GM12878 (cell line): Measurements from ENCODE around the gene ATP5ME.

Experiments used
- CHD4 ChIP-seq: fragments of 200-600 bp; sonication (generic); IDR thresholded peaks from 2 replicates; pipeline ENCODE4 v1.6.1; 2016; ENCODE audit warnings: mild to moderate bottlenecking
- ZSCAN29 ChIP-seq: fragments of 450-650 bp; IDR thresholded peaks from 2 replicates; pipeline ENCODE4 v1.6.1; 2017; ENCODE audit warnings: mild to moderate bottlenecking, moderate library complexity
- TF ChIP-seq, protein P1 (sequence below), 3 experiments: IDR thresholded peaks in 2 of 3; conservative IDR thresholded peaks in 1 of 3; 2 replicates each; pipeline ENCODE4 v1.5.1; 2011; ENCODE audit warnings: low read depth in 3 of 3, low read length in 3 of 3, mild to moderate bottlenecking in 3 of 3, control low read depth in 2 of 3, moderate library complexity in 2 of 3, inconsistent platforms in 1 of 3, mixed read lengths in 1 of 3; ENCODE audit not compliant: control insufficient read depth in 2 of 3, insufficient read depth in 1 of 3; ENCODE audit errors: extremely low read depth in 1 of 3

DNA sequence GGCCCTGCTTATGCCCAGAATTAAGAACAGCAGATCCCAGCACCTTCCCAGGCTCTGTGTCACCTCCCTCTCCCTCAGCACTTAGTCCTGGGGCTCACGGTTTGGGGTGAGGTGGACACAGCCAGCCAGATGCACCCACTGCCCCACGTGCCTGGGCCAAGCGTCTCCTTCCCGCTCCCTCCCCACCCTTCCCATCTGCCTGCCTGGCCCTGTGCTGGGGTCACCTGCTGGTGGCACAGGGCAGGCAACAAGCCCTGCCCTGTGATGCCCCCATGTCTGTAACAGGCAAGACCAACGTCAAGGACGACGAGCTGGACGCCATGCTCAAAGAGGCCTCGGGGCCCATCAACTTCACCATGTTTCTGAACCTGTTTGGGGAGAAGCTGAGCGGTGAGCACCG lies 5.6 kb upstream of the ATP5ME start:
- TF ChIP-seq, protein P1, sequence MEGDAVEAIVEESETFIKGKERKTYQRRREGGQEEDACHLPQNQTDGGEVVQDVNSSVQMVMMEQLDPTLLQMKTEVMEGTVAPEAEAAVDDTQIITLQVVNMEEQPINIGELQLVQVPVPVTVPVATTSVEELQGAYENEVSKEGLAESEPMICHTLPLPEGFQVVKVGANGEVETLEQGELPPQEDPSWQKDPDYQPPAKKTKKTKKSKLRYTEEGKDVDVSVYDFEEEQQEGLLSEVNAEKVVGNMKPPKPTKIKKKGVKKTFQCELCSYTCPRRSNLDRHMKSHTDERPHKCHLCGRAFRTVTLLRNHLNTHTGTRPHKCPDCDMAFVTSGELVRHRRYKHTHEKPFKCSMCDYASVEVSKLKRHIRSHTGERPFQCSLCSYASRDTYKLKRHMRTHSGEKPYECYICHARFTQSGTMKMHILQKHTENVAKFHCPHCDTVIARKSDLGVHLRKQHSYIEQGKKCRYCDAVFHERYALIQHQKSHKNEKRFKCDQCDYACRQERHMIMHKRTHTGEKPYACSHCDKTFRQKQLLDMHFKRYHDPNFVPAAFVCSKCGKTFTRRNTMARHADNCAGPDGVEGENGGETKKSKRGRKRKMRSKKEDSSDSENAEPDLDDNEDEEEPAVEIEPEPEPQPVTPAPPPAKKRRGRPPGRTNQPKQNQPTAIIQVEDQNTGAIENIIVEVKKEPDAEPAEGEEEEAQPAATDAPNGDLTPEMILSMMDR (IDR thresholded peaks at IDR 0.05 in 2 of 3, conservative IDR thresholded peaks at IDR 0.05 in 1 of 3; ENCODE audit: control insufficient read depth in 2 of 3, extremely low read depth in 1 of 3, insufficient read depth in 1 of 3, low read depth in 3 of 3, low read length in 3 of 3): no peak
- TF ChIP-seq ZSCAN29 (no peak), CHD4 (no peak)
